ENCODE results near the gene CAST. TPM values are rescaled to one million over a fixed set of nuclear protein-coding genes. Genes with fewer than 3 reads are reported as not detected.

The CAST gene
- total RNA-seq, 1 experiment from 2014 or later, result 52.3 TPM

GRCh38 chr5:96624596-96624995, 37.6 kb upstream of the CAST start:
- H4K91ac ChIP-seq (ENCODE audit: insufficient read length, low read depth, low read length), result no peak overlapping the region

More at GRCh38 chr5:96624596-96624995, 37.6 kb upstream of the CAST start:
- Histone ChIP-seq H3K23me2 (ENCODE audit: insufficient read length, low read depth, low read length, poor library complexity, severe bottlenecking) (no peaks in the 10 kb centered on the region), H3K9me3 (ENCODE audit: control insufficient read depth, low read depth, low read length) (no peaks in the 10 kb centered on the region), H2BK15ac (ENCODE audit: low read depth, low read length) (no peak overlapping the region), H3K79me1 (ENCODE audit: insufficient read depth, low read depth, low read length, poor library complexity, severe bottlenecking) (no peaks in the 10 kb centered on the region), H3K9ac (ENCODE audit: extremely low read depth, insufficient read length, low read length) (no peak overlapping the region), H2AFZ (ENCODE audit: low read length) (no peak overlapping the region), H3K79me2 (ENCODE audit: insufficient read depth, low read length) (no peaks in the 10 kb centered on the region), H3T11ph (ENCODE audit: low read length) (no peak overlapping the region), H2BK12ac (ENCODE audit: insufficient read length, low read depth, low read length) (no peak overlapping the region), H3K4me2 (ENCODE audit: insufficient read depth, insufficient read length, low read length) (no peak overlapping the region), H2AK5ac (ENCODE audit: insufficient read length, low read length) (no peak overlapping the region), H3K4ac (ENCODE audit: low read depth, low read length) (no peak overlapping the region), H3K14ac (ENCODE audit: insufficient read depth, low read length) (no peak overlapping the region), H3K23ac (ENCODE audit: insufficient read length, low read depth, low read length) (no peak overlapping the region), H3K4me1 (ENCODE audit: insufficient read depth, low read length) (peaks cover 1% of the 10 kb centered on the region; the same call in 1 of the 2 replicates), H3K56ac (ENCODE audit: insufficient read length, low read depth, low read length) (no peak overlapping the region), H4K8ac (replicated peaks; ENCODE audit: insufficient read length, low read depth, low read length) (no peak overlapping the region), H4K20me1 (ENCODE audit: control insufficient read depth, insufficient read depth, insufficient read length) (no peaks in the 10 kb centered on the region), H3K18ac (ENCODE audit: insufficient read length, low read depth, low read length) (no peak overlapping the region), H2BK20ac (ENCODE audit: low read depth, low read length, poor library complexity, severe bottlenecking) (no peak overlapping the region), H2BK5ac (ENCODE audit: insufficient read length, low read length) (no peak overlapping the region), H3K27ac (ENCODE audit: insufficient read length, low read depth, low read length) (no peak overlapping the region), H3K27me3 (ENCODE audit: insufficient read depth, low read length) (no peaks in the 10 kb centered on the region), H2BK120ac (ENCODE audit: low read depth, low read length, poor library complexity, severe bottlenecking) (no peak overlapping the region), H4K5ac (ENCODE audit: insufficient read length, low read depth, low read length) (no peak overlapping the region)
- no peak overlapping the region for H3K4me3 Mint-ChIP-seq
- no peak for DNase-seq
- no CpG with 5 or more reads among the region's 3 CpGs for WGBS (ENCODE audit: extremely low coverage, insufficient read length, low lambda C conversion rate)
- H3K9me3 Mint-ChIP-seq, result peaks cover 2 to 4% of the 10 kb centered on the region in 2 experiments; a peak in 4 of 5 replicates
- no peaks in the 10 kb centered on the region; the same call in 1 of the 2 replicates for H3K27me3 Mint-ChIP-seq (ENCODE audit: low read depth)
- peaks cover 5 to 15% of the 10 kb centered on the region in 2 experiments; a peak in 3 of 4 replicates for H3K4me1 Mint-ChIP-seq
- no peak for TF ChIP-seq CTCF (conservative IDR thresholded peaks at IDR 0.05)
- peaks cover 2 to 3% (median 3%) of the 10 kb centered on the region in 3 experiments; a peak in 5 of 7 replicates for H3K36me3 Mint-ChIP-seq (ENCODE audit: insufficient read depth in 1 of 3, low read depth in 3 of 3)
- no peak overlapping the region for H3K27ac Mint-ChIP-seq

All from H9 (cell line).